Activated T-cell treated with anti-CD3 and anti-CD28 coated beads for 1 hour (primary cell): Measurements from ENCODE around the gene MAP3K3.

ENCODE experiments used
- DNase-seq: peaks from one replicate; pipeline ENCODE4 v3.0.0-alpha.2; 2020; ENCODE audit warnings: low read depth

The MAP3K3 gene

GRCh38 chr17:63694229-63694949 lies 72.2 kb downstream of the MAP3K3 start:
- no peak for DNase-seq

- no peak for DNase-seq
Observed at GRCh38 chr17:63694950-63695773, 72.9 kb downstream of the MAP3K3 start.

- DNase-seq: no peak
Observed at GRCh38 chr17:63695889-63696288, 73.7 kb downstream of the MAP3K3 start.

- no peak for DNase-seq
Observed at GRCh38 chr17:63696381-63696961, 74.3 kb downstream of the MAP3K3 start.

- DNase-seq: peak; percentile 70
Observed at GRCh38 chr17:63697341-63698286, 75.4 kb downstream of the MAP3K3 start.

DNA sequence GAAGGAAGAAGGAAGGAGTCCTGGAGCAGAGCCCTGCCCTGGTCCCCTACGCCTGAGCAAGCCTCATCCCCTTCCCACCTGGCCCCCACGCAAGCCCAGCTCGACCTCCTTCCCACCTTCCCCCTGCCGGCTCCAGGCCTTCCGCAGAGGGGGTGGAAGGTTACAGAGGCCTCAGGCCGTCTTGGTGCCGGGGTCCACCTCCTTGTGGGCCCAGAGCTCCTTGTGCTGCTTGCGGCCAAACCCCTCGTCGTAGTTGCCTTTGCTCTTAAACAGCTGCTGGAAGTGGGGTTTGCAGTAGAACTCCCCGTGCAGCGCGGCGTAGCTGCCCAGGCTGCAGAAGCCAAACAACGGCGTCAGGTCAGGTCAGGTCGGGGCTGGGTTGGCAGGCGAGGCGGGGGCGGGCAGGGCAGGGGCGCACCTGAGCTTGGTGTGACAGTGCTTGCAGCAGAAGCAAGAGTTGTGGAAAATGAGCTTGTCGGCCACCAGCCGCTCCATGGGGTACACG lies 76.2 kb downstream of the MAP3K3 start:
- DNase-seq: no peak

GRCh38 chr17:63698886-63699637 lies 76.8 kb downstream of the MAP3K3 start:
- DNase-seq: peak; percentile 80

- DNase-seq: peak; percentile 83
Observed at GRCh38 chr17:63699638-63700527, 77.7 kb downstream of the MAP3K3 start, which contains the start of gene LIMD2. Gene LIMD2 (minus strand): TSS chr17:63700125. CDS start chr17:63699298, 827 bp downstream.

GRCh38 chr17:63700528-63701455 lies 78.6 kb downstream of the MAP3K3 start:
- peak; percentile 38 for DNase-seq

GRCh38 chr17:63701456-63701820 lies 79.2 kb downstream of the MAP3K3 start:
- DNase-seq: no peak

GRCh38 chr17:63701868-63702720 lies 79.9 kb downstream of the MAP3K3 start:
- DNase-seq: peak; percentile 69

GRCh38 chr17:63702721-63703015 lies 80.5 kb downstream of the MAP3K3 start:
- no peak for DNase-seq

DNA sequence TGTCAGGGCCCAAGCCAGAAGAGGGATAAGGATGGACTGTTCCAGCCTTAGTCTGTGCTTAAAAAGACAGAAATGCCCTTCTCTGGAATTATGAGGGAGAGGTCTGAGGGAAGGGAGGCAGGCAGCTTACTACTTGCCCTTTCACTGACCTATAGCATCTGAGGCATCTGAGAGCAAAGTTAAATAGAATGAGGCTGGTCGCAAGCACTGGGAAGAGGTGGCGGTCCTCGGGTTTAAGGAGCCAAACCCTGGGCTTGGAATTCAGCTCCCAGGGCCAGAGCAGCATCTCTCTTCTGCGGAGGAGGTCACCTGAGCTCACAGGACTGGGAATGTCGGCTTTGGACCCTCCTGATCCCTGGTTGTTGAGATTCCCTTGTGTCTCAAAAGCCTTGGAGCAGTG lies 80.8 kb downstream of the MAP3K3 start:
- DNase-seq: no peak

GRCh38 chr17:63703556-63704258 lies 81.5 kb downstream of the MAP3K3 start:
- no peak for DNase-seq

DNA sequence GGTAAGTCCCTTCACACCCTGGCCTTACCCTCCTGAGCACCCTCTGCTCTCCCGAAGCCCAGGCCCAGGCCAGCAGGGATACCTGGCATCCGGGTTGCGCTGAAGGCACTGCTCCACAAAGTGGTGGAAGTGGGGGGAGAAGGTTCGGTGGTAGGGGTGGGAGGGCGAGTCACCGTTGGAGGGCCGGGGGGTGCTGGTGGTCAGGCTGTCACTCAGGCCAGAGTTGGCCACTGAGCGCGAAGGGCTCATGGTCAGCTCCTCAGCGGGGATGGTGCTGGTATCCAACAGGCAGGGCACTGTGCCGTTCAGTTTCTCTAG lies 82.0 kb downstream of the MAP3K3 start:
- DNase-seq: no peak

DNA sequence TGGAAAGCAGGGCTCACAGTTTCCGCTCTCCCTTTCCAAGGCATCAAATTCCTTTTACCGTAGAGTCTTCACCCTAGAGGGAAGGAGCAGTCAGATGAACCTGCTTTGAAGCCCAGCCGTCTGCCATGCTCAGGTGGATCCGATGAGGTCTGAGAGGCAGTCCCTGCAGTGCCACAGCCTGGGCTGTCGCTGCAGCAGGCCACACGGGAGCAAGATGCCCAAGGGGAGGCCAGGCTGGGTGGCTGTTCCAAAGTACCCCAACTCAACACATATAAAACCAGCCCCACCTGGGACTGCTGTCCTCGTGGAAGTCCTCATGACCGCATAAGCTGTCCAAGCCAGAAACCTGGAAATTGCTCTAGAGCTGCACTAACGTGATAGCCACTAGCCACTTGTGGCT lies 82.6 kb downstream of the MAP3K3 start:
- no peak for DNase-seq

DNA sequence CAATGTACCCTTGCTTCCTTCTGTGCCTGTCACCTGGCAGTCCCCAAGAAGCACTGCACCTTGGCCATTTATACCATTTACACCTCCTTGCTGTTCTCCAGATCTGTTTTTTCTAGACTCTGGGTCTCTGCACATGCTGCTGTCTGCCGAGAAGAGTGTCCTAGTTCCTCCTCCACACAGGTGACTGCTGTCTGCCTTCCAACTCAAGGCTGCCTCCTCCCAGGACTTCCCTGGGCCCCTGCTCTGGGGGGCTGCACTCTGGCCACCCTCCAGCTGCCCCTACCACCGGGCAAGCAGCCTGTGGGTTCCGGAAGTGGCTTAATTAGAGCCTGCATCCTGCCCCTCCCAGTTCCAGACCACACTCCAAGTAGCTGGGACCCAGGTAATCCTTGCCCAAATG lies 83.4 kb downstream of the MAP3K3 start:
- DNase-seq: no peak
